WTC11 (cell line): ENCODE measurements around the gene EFCC1. TPM values are rescaled to one million over a fixed set of nuclear protein-coding genes. Genes with fewer than 3 reads are reported as not detected.

ENCODE experiments used
- ATAC-seq: fragments of 200-7000 bp; cut with Tn5 transposase; 2 replicates; pipeline ENCODE4 v1.10.0; 2021; ENCODE audit warnings: mild to moderate bottlenecking, moderate library complexity
- CTCF ChIA-PET: fragments of 300-600 bp; sonication (Branson Sonifier 250); formaldehyde crosslinking; loops from one replicate; lab custom pipeline; 2021; ENCODE audit warnings: antibody characterized with exemption; lab: Charles Lee
- POLR2A ChIA-PET: fragments of 350-600 bp; sonication (Branson Sonifier 250); formaldehyde crosslinking; loops from one replicate; lab custom pipeline; 2021; ENCODE audit warnings: antibody characterized with exemption; lab: Charles Lee
- DNase-seq: peaks from one replicate; pipeline ENCODE4 v3.0.0; 2021; ENCODE audit warnings: low spot score
- H3K27ac Mint-ChIP-seq: 2 replicates; pipeline ENCODE4 v1.8.0; 2021; ENCODE audit warnings: mixed read lengths
- H3K27me3 Mint-ChIP-seq: 2 replicates; pipeline ENCODE4 v1.8.0; 2021; ENCODE audit warnings: low read depth, mild to moderate bottlenecking, moderate library complexity, mixed read lengths
- H3K36me3 Mint-ChIP-seq: 2 replicates; pipeline ENCODE4 v1.8.0; 2021; ENCODE audit warnings: mixed read lengths
- H3K4me1 Mint-ChIP-seq: 2 replicates; pipeline ENCODE4 v1.8.0; 2022; ENCODE audit warnings: mixed read lengths
- H3K4me3 Mint-ChIP-seq: 2 replicates; pipeline ENCODE4 v1.8.0; 2021; ENCODE audit warnings: mild to moderate bottlenecking, moderate library complexity, mixed read lengths
- H3K9me3 Mint-ChIP-seq: 2 replicates; pipeline ENCODE4 v1.8.0; 2021; ENCODE audit warnings: mixed read lengths
- CREM ChIP-seq: sonication (generic); formaldehyde crosslinking; IDR thresholded peaks from 2 replicates; pipeline ENCODE4 v1.8.1; 2022; ENCODE audit warnings: mild to moderate bottlenecking, missing genetic modification reagents, moderate library complexity
- ETV6 ChIP-seq: sonication (generic); formaldehyde crosslinking; IDR thresholded peaks from 2 replicates; pipeline ENCODE4 v1.8.1; 2022; ENCODE audit warnings: mild to moderate bottlenecking, missing genetic modification reagents
- FOXK1 ChIP-seq: sonication (generic); formaldehyde crosslinking; IDR thresholded peaks from 2 replicates; pipeline ENCODE4 v1.8.0; 2022; ENCODE audit warnings: mild to moderate bottlenecking, moderate library complexity, missing genetic modification reagents
- MYBL2 ChIP-seq: sonication (generic); formaldehyde crosslinking; IDR thresholded peaks from 2 replicates; pipeline ENCODE4 v1.8.1; 2023; ENCODE audit warnings: mild to moderate bottlenecking, moderate library complexity, missing genetic modification reagents
- NR1H2 ChIP-seq: sonication (generic); formaldehyde crosslinking; IDR thresholded peaks from 2 replicates; pipeline ENCODE4 v1.9.0; 2021; ENCODE audit warnings: mild to moderate bottlenecking, moderate library complexity, missing genetic modification reagents
- SMAD3 ChIP-seq: sonication (generic); formaldehyde crosslinking; IDR thresholded peaks from 2 replicates; pipeline ENCODE4 v1.8.0; 2022; ENCODE audit warnings: missing genetic modification reagents, mild to moderate bottlenecking, borderline replicate concordance
- SP1 ChIP-seq: sonication (generic); formaldehyde crosslinking; conservative IDR thresholded peaks from 2 replicates; pipeline ENCODE4 v1.8.1; 2022; ENCODE audit warnings: missing genetic modification reagents
- TEAD4 ChIP-seq: sonication (generic); formaldehyde crosslinking; IDR thresholded peaks from 2 replicates; pipeline ENCODE4 v1.8.0; 2022; ENCODE audit warnings: mild to moderate bottlenecking, missing genetic modification reagents
- ZNF121 ChIP-seq: sonication (generic); formaldehyde crosslinking; IDR thresholded peaks from 2 replicates; pipeline ENCODE4 v1.8.0; 2023; ENCODE audit warnings: missing genetic modification reagents
- ZNF138 ChIP-seq: sonication (generic); formaldehyde crosslinking; conservative IDR thresholded peaks from 2 replicates; pipeline ENCODE4 v1.8.1; 2022; ENCODE audit warnings: mild to moderate bottlenecking, moderate library complexity, missing genetic modification reagents
- ZNF232 ChIP-seq: sonication (generic); formaldehyde crosslinking; IDR thresholded peaks from 2 replicates; pipeline ENCODE4 v1.8.0; 2022; ENCODE audit warnings: mild to moderate bottlenecking, missing genetic modification reagents
- ZNF263 ChIP-seq: sonication (generic); formaldehyde crosslinking; IDR thresholded peaks from 2 replicates; pipeline ENCODE4 v1.8.1; 2022; ENCODE audit warnings: low read depth, mild to moderate bottlenecking, moderate library complexity, missing genetic modification reagents
- ZNF416 ChIP-seq: fragments of 250-450 bp; sonication (Bioruptor Pico); IDR thresholded peaks from 2 replicates; pipeline ENCODE4 v1.9.0; 2021; ENCODE audit warnings: mild to moderate bottlenecking, inconsistent platforms
- ZNF423 ChIP-seq: fragments of 250-450 bp; sonication (Bioruptor Pico); IDR thresholded peaks from 2 replicates; pipeline ENCODE4 v2.1.2; 2022; ENCODE audit warnings: mild to moderate bottlenecking, moderate library complexity
- total RNA-seq: library from RNA; stranded (reverse); gene quantifications from 3 replicates; pipeline ENCODE4 v1.2.3, GENCODE V29; 2021
- TF ChIP-seq, protein P1 (sequence below): sonication (generic); formaldehyde crosslinking; IDR thresholded peaks from 2 replicates; pipeline ENCODE4 v1.8.1; 2022; ENCODE audit warnings: low read depth, missing genetic modification reagents, borderline replicate concordance
- TF ChIP-seq, protein P2 (sequence below): sonication (generic); formaldehyde crosslinking; IDR thresholded peaks from 2 replicates; pipeline ENCODE4 v1.8.1; 2022; ENCODE audit warnings: mild to moderate bottlenecking, missing genetic modification reagents, moderate library complexity, borderline replicate concordance
- TF ChIP-seq, protein P3 (sequence below): fragments of 250-450 bp; sonication (Bioruptor Pico); IDR thresholded peaks from 2 replicates; pipeline ENCODE4 v1.9.0; 2021; ENCODE audit warnings: moderate library complexity, mild to moderate bottlenecking, inconsistent platforms, borderline replicate concordance
- TF ChIP-seq, protein P4 (sequence below): sonication (generic); formaldehyde crosslinking; IDR thresholded peaks from 2 replicates; pipeline ENCODE4 v1.8.1; 2023; ENCODE audit warnings: mild to moderate bottlenecking, missing genetic modification reagents
- TF ChIP-seq, protein P5 (sequence below): sonication (generic); formaldehyde crosslinking; IDR thresholded peaks from 2 replicates; pipeline ENCODE4 v1.8.0; 2022; ENCODE audit warnings: mild to moderate bottlenecking, missing genetic modification reagents
- TF ChIP-seq, protein P6 (sequence below): sonication (generic); formaldehyde crosslinking; IDR thresholded peaks from 2 replicates; pipeline ENCODE4 v1.8.0; 2023; ENCODE audit warnings: mild to moderate bottlenecking, missing genetic modification reagents

EFCC1 gene
- total RNA-seq, 1 experiment from 2014 or later = 0.31 TPM

DNA sequence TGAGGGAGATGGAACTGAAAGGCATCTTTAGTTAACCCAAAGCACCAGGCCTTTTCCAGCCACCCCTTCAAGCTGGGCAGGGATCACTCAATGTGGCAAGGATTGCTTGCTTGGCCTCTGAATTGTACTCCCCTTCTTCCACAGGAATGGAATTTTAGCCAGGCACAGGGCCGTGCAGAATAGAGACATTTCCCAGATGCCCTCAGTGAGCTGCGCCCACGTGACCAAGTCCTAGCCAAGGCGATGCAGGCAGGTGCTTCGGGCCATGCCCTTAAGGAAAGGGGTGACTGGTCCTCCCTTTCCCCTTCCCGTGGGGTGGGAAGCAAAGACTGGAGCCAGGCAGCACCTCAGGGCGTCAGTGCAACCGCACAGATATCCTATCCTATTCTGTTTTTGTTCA is 77.4 kb downstream of the EFCC1 start:
- CTCF ChIA-PET = interaction anchor here (1.4 kb wide), 1 partner anchor 25 kb away, joined by 3 read pairs; no protein-coding TSS in a partner anchor
- Mint-ChIP-seq H3K4me3 (no peak overlapping the region), H3K27ac (no peak overlapping the region), H3K36me3 (no peaks in the 10 kb centered on the region), H3K4me1 (no peaks in the 10 kb centered on the region), H3K9me3 (0 out of 2 replicates have a peak, but pooled peaks cover 5% of the 10 kb centered on the region), H3K27me3 (peaks cover 8% of the 10 kb centered on the region)
- DNase-seq (no peak), ATAC-seq (no peak)
- TF ChIP-seq ZNF416 (CRISPR knock-in tag) (no peak), SP1 (CRISPR knock-in tag) (no peak), FOXK1 (CRISPR knock-in tag) (no peak), ETV6 (CRISPR knock-in tag) (no peak), ZNF232 (no peak), ZNF263 (CRISPR knock-in tag) (no peak), ZNF423 (CRISPR knock-in tag) (no peak), TEAD4 (no peak), ZNF138 (CRISPR knock-in tag) (no peak), NR1H2 (CRISPR knock-in tag) (no peak), ZNF121 (CRISPR knock-in tag) (no peak), SMAD3 (CRISPR knock-in tag) (no peak), CREM (CRISPR knock-in tag) (no peak), MYBL2 (CRISPR knock-in tag) (no peak)
- TF ChIP-seq, protein P1, sequence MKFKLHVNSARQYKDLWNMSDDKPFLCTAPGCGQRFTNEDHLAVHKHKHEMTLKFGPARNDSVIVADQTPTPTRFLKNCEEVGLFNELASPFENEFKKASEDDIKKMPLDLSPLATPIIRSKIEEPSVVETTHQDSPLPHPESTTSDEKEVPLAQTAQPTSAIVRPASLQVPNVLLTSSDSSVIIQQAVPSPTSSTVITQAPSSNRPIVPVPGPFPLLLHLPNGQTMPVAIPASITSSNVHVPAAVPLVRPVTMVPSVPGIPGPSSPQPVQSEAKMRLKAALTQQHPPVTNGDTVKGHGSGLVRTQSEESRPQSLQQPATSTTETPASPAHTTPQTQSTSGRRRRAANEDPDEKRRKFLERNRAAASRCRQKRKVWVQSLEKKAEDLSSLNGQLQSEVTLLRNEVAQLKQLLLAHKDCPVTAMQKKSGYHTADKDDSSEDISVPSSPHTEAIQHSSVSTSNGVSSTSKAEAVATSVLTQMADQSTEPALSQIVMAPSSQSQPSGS = no peak
- TF ChIP-seq, protein P2, sequence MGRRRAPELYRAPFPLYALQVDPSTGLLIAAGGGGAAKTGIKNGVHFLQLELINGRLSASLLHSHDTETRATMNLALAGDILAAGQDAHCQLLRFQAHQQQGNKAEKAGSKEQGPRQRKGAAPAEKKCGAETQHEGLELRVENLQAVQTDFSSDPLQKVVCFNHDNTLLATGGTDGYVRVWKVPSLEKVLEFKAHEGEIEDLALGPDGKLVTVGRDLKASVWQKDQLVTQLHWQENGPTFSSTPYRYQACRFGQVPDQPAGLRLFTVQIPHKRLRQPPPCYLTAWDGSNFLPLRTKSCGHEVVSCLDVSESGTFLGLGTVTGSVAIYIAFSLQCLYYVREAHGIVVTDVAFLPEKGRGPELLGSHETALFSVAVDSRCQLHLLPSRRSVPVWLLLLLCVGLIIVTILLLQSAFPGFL (CRISPR knock-in tag) = no peak
- TF ChIP-seq, protein P3, sequence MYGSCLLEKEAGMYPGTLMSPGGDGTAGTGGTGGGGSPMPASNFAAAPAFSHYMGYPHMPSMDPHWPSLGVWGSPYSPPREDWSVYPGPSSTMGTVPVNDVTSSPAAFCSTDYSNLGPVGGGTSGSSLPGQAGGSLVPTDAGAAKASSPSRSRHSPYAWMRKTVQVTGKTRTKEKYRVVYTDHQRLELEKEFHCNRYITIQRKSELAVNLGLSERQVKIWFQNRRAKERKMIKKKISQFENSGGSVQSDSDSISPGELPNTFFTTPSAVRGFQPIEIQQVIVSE (CRISPR knock-in tag) = no peak
- TF ChIP-seq, protein P4, sequence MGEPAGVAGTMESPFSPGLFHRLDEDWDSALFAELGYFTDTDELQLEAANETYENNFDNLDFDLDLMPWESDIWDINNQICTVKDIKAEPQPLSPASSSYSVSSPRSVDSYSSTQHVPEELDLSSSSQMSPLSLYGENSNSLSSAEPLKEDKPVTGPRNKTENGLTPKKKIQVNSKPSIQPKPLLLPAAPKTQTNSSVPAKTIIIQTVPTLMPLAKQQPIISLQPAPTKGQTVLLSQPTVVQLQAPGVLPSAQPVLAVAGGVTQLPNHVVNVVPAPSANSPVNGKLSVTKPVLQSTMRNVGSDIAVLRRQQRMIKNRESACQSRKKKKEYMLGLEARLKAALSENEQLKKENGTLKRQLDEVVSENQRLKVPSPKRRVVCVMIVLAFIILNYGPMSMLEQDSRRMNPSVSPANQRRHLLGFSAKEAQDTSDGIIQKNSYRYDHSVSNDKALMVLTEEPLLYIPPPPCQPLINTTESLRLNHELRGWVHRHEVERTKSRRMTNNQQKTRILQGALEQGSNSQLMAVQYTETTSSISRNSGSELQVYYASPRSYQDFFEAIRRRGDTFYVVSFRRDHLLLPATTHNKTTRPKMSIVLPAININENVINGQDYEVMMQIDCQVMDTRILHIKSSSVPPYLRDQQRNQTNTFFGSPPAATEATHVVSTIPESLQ (CRISPR knock-in tag) = no peak
- TF ChIP-seq, protein P5, sequence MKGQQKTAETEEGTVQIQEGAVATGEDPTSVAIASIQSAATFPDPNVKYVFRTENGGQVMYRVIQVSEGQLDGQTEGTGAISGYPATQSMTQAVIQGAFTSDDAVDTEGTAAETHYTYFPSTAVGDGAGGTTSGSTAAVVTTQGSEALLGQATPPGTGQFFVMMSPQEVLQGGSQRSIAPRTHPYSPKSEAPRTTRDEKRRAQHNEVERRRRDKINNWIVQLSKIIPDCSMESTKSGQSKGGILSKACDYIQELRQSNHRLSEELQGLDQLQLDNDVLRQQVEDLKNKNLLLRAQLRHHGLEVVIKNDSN (CRISPR knock-in tag) = no peak
- TF ChIP-seq, protein P6, sequence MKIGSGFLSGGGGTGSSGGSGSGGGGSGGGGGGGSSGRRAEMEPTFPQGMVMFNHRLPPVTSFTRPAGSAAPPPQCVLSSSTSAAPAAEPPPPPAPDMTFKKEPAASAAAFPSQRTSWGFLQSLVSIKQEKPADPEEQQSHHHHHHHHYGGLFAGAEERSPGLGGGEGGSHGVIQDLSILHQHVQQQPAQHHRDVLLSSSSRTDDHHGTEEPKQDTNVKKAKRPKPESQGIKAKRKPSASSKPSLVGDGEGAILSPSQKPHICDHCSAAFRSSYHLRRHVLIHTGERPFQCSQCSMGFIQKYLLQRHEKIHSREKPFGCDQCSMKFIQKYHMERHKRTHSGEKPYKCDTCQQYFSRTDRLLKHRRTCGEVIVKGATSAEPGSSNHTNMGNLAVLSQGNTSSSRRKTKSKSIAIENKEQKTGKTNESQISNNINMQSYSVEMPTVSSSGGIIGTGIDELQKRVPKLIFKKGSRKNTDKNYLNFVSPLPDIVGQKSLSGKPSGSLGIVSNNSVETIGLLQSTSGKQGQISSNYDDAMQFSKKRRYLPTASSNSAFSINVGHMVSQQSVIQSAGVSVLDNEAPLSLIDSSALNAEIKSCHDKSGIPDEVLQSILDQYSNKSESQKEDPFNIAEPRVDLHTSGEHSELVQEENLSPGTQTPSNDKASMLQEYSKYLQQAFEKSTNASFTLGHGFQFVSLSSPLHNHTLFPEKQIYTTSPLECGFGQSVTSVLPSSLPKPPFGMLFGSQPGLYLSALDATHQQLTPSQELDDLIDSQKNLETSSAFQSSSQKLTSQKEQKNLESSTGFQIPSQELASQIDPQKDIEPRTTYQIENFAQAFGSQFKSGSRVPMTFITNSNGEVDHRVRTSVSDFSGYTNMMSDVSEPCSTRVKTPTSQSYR (CRISPR knock-in tag) = no peak
- POLR2A ChIA-PET = no interaction called here
